ENCODE results near the gene PLPP3. TPM values are rescaled to one million over a fixed set of nuclear protein-coding genes. Genes with fewer than 3 reads are reported as not detected.

PLPP3 gene
- total RNA-seq, 2 donors from 2014 or later: 40.4 to 107 TPM

- Histone ChIP-seq H3K9me3 (no peaks in the 10 kb centered on the region), H3K36me3 (no peaks in the 10 kb centered on the region), H3K27me3 (replicated peaks; ENCODE audit: insufficient read depth) (no peaks in the 10 kb centered on the region), H3K4me3 (no peak overlapping the region), H3K27ac (no peak overlapping the region), H3K4me1 (replicated peaks) (no peaks in the 10 kb centered on the region)
- intact Hi-C loops (cut with DNase I): loop anchor here (2.0 to 10.0 kb wide), 3 partner anchors 121 to 1301 kb away; no protein-coding TSS in a partner anchor
- no peak for TF ChIP-seq POLR2AphosphoS5 (IDR thresholded peaks at IDR 0.05)
- TF ChIP-seq CTCF (IDR thresholded peaks at IDR 0.05): no peak
- TF ChIP-seq POLR2A (IDR thresholded peaks at IDR 0.05): no peak
- DNase-seq (ENCODE audit: low spot score): no peak
- WGBS: 79% methylated on average over 2 of the region's 2 CpGs
Measured at GRCh38 chr1:56583957-56584468, 4.7 kb upstream of the PLPP3 start.

- Histone ChIP-seq H3K27me3 (replicated peaks; ENCODE audit: insufficient read depth) (no peaks in the 10 kb centered on the region), H3K4me3 (no peak overlapping the region), H3K27ac (no peak overlapping the region), H3K36me3 (no peaks in the 10 kb centered on the region), H3K4me1 (replicated peaks) (no peaks in the 10 kb centered on the region), H3K9me3 (no peaks in the 10 kb centered on the region)
- WGBS: 96% methylated on average over 10 of the region's 10 CpGs
- intact Hi-C loops (cut with DNase I): loop anchor here (10.0 kb wide), 1 partner anchor 124 kb away; no protein-coding TSS in a partner anchor
- no peak for TF ChIP-seq CTCF (IDR thresholded peaks at IDR 0.05)
- TF ChIP-seq POLR2AphosphoS5 (IDR thresholded peaks at IDR 0.05): no peak
- TF ChIP-seq POLR2A (IDR thresholded peaks at IDR 0.05): no peak
- no peak for DNase-seq (ENCODE audit: low spot score)
Measured at GRCh38 chr1:56580771-56581170, 1.4 kb upstream of the PLPP3 start.

GRCh38 chr1:56578138-56578962 lies 1.0 kb downstream of the PLPP3 start:
- 2% methylated on average over 59 of the region's 64 CpGs for WGBS
- H3K4me1 ChIP-seq (replicated peaks): no peaks in the 10 kb centered on the region
- H3K36me3 ChIP-seq: no peaks in the 10 kb centered on the region
- no peaks in the 10 kb centered on the region for H3K9me3 ChIP-seq
- peak; percentile 87 for DNase-seq (ENCODE audit: low spot score)
- intact Hi-C loops (cut with DNase I): loop anchor here (2.0 to 10.0 kb wide), 10 partner anchors 104 to 1114 kb away; no protein-coding TSS in a partner anchor
- no peaks in the 10 kb centered on the region for H3K27me3 ChIP-seq (replicated peaks; ENCODE audit: insufficient read depth)
- H3K27ac ChIP-seq: peak overlapping the region; percentile 91 to 95
- peak overlapping the region; percentile 74 to 88 for H3K4me3 ChIP-seq
- TF ChIP-seq POLR2A (IDR thresholded peaks at IDR 0.05): peak; percentile 64
- TF ChIP-seq CTCF (IDR thresholded peaks at IDR 0.05): no peak
- peak; percentile 69 for TF ChIP-seq POLR2AphosphoS5 (IDR thresholded peaks at IDR 0.05)

- H3K27me3 ChIP-seq (replicated peaks; ENCODE audit: insufficient read depth): no peaks in the 10 kb centered on the region
- intact Hi-C loops (cut with DNase I): loop anchor here (2.0 to 10.0 kb wide), 11 partner anchors 103 to 1201 kb away; no protein-coding TSS in a partner anchor
- no peaks in the 10 kb centered on the region for H3K36me3 ChIP-seq
- DNase-seq (ENCODE audit: low spot score): no peak
- WGBS: 4% methylated on average over 12 of the region's 12 CpGs
- peak overlapping the region; percentile 91 to 95 for H3K27ac ChIP-seq
- no peaks in the 10 kb centered on the region for H3K9me3 ChIP-seq
- TF ChIP-seq CTCF (IDR thresholded peaks at IDR 0.05) (no peak), POLR2A (IDR thresholded peaks at IDR 0.05) (no peak)
- peak overlapping the region; percentile 74 to 88 for H3K4me3 ChIP-seq
- H3K4me1 ChIP-seq (replicated peaks): peaks cover 3% of the 10 kb centered on the region
Measured at GRCh38 chr1:56577406-56578137, 1.8 kb downstream of the PLPP3 start.

Data from prostate gland (tissue), 2 donors.